Activated CD4-positive, CD25-positive, alpha-beta regulatory T cell treated with anti-CD3 and anti-CD28 coated beads, Interleukin-2, amount 50 U/mL, for 24 hours (primary cell): ENCODE measurements around the gene MAST3.
A peak's percentile ranks its signal among the peaks of the same experiment; 100 is the strongest.
"Not testable (repeated sequence)": the region's sequence is repeated elsewhere in the genome, so short reads cannot be mapped to it uniquely, and the experiment has no call there.

Source experiments
- ATAC-seq, 2 donors: fragments of 150-1000 bp; cut with Tn5 transposase; one replicate each; pipeline ENCODE4 v1.10.0; 2021; ENCODE audit warnings: mild to moderate bottlenecking in 1 of 2, moderate library complexity in 1 of 2

Gene MAST3

GRCh38 chr19:18141031-18141430, 43.5 kb downstream of the MAST3 start:
- ATAC-seq: no peak

GRCh38 chr19:18143902-18144301, 46.3 kb downstream of the MAST3 start:
- no peak for ATAC-seq

GRCh38 chr19:18144361-18144760, 46.8 kb downstream of the MAST3 start:
- ATAC-seq: no peak

GRCh38 chr19:18144906-18145305, 47.3 kb downstream of the MAST3 start:
- no peak for ATAC-seq

- ATAC-seq: no peak
These were observed 47.9 kb downstream of the MAST3 start for GRCh38 chr19:18145391-18145999.

- ATAC-seq: no peak
These were observed 49.8 kb downstream of the MAST3 start for GRCh38 chr19:18147396-18147795.

GRCh38 chr19:18149596-18149975, 52.0 kb downstream of the MAST3 start:
- ATAC-seq: no peak

- no peak for ATAC-seq
These were observed 53.4 kb downstream of the MAST3 start for GRCh38 chr19:18150776-18151624.

- peak; percentile 71 to 76 for ATAC-seq
These were observed 54.9 kb downstream of the MAST3 start for GRCh38 chr19:18152442-18152816.

- peak; percentile 90 to 91 for ATAC-seq
These were observed 55.4 kb downstream of the MAST3 start, which contains the start of gene PIK3R2 for GRCh38 chr19:18152817-18153555. Gene PIK3R2 (plus strand): TSS chr19:18153163. CDS start chr19:18155880, 2,717 bp downstream.

GRCh38 chr19:18153556-18154134, 56.1 kb downstream of the MAST3 start:
- no peak for ATAC-seq

- no peak for ATAC-seq
These were observed 57.8 kb downstream of the MAST3 start for GRCh38 chr19:18155095-18156087.

- ATAC-seq: no peak
These were observed 58.7 kb downstream of the MAST3 start for GRCh38 chr19:18156268-18156667.

- ATAC-seq: no peak
These were observed 59.4 kb downstream of the MAST3 start for GRCh38 chr19:18156841-18157464.

GRCh38 chr19:18157465-18158063, 60.0 kb downstream of the MAST3 start:
- no peak for ATAC-seq

- no peak for ATAC-seq
These were observed 60.9 kb downstream of the MAST3 start for GRCh38 chr19:18158467-18158866.

- not testable (repeated sequence) for ATAC-seq
These were observed 61.6 kb downstream of the MAST3 start for GRCh38 chr19:18159059-18159616.

GRCh38 chr19:18159810-18160209, 62.2 kb downstream of the MAST3 start:
- ATAC-seq: no peak

GRCh38 chr19:18160493-18160970, 63.0 kb downstream of the MAST3 start:
- no peak for ATAC-seq

GRCh38 chr19:18160971-18161635, 63.5 kb downstream of the MAST3 start:
- ATAC-seq: peak; percentile 91 to 92
